H9 (cell line): ENCODE results near the gene NEDD9. TPM values are rescaled to one million over a fixed set of nuclear protein-coding genes. Genes with fewer than 3 reads are reported as not detected.

Source experiments
- DNase-seq: peaks from one replicate; pipeline ENCODE4 v3.0.0-alpha.2; 2017
- H2AFZ ChIP-seq: one replicate; pipeline ENCODE4 v1.6.1; 2013; ENCODE audit warnings: mild to moderate bottlenecking, low read length, control low read depth, moderate library complexity
- H2AK5ac ChIP-seq: 2 replicates; pipeline ENCODE4 v1.6.1; 2013; ENCODE audit warnings: low read length, control low read depth, mixed read lengths; ENCODE audit not compliant: insufficient read length
- H2BK120ac ChIP-seq: one replicate; pipeline ENCODE4 v1.6.1; 2013; ENCODE audit warnings: low read depth, mild to moderate bottlenecking, low read length, control low read depth, inconsistent platforms; ENCODE audit not compliant: poor library complexity, severe bottlenecking
- H2BK12ac ChIP-seq: 2 replicates; pipeline ENCODE4 v1.6.1; 2013; ENCODE audit warnings: low read length, control low read depth, mixed read lengths, low read depth; ENCODE audit not compliant: insufficient read length
- H2BK15ac ChIP-seq: 2 replicates; pipeline ENCODE4 v1.6.1; 2013; ENCODE audit warnings: low read depth, low read length, control low read depth
- H2BK20ac ChIP-seq: one replicate; pipeline ENCODE4 v1.6.1; 2013; ENCODE audit warnings: low read depth, mild to moderate bottlenecking, low read length, control low read depth, inconsistent platforms; ENCODE audit not compliant: poor library complexity, severe bottlenecking
- H2BK5ac ChIP-seq: 2 replicates; pipeline ENCODE4 v1.6.1; 2013; ENCODE audit warnings: low read length, control low read depth, mixed read lengths; ENCODE audit not compliant: insufficient read length
- H3K14ac ChIP-seq: 2 replicates; pipeline ENCODE4 v1.6.1; 2013; ENCODE audit warnings: low read length, control low read depth; ENCODE audit not compliant: insufficient read depth
- H3K18ac ChIP-seq: 2 replicates; pipeline ENCODE4 v1.6.1; 2013; ENCODE audit warnings: low read depth, mild to moderate bottlenecking, mixed read lengths, low read length, control low read depth; ENCODE audit not compliant: insufficient read length
- H3K23ac ChIP-seq: 2 replicates; pipeline ENCODE4 v1.6.1; 2013; ENCODE audit warnings: low read length, control low read depth, mixed read lengths, low read depth; ENCODE audit not compliant: insufficient read length
- H3K23me2 ChIP-seq: 2 replicates; pipeline ENCODE4 v1.6.1; 2013; ENCODE audit warnings: low read depth, mild to moderate bottlenecking, mixed read lengths, low read length, control low read depth; ENCODE audit not compliant: insufficient read length, poor library complexity, severe bottlenecking
- H3K27ac ChIP-seq: 2 replicates; pipeline ENCODE4 v1.5.1; 2013; ENCODE audit warnings: low read length, control low read depth, mixed read lengths, low read depth; ENCODE audit not compliant: insufficient read length
- H3K27me3 ChIP-seq: 2 replicates; pipeline ENCODE4 v1.6.1; 2013; ENCODE audit warnings: low read length, control low read depth, inconsistent platforms; ENCODE audit not compliant: insufficient read depth
- H3K4ac ChIP-seq: 2 replicates; pipeline ENCODE4 v1.6.1; 2013; ENCODE audit warnings: low read depth, mild to moderate bottlenecking, control low read depth, inconsistent platforms, low read length, moderate library complexity
- H3K4me1 ChIP-seq: 2 replicates; pipeline ENCODE4 v1.6.1; 2013; ENCODE audit warnings: low read length, control low read depth, inconsistent platforms; ENCODE audit not compliant: insufficient read depth
- H3K4me2 ChIP-seq: 2 replicates; pipeline ENCODE4 v1.6.1; 2013; ENCODE audit warnings: low read length, control low read depth, mixed read lengths; ENCODE audit not compliant: insufficient read length, insufficient read depth
- H3K56ac ChIP-seq: 2 replicates; pipeline ENCODE4 v1.6.1; 2013; ENCODE audit warnings: low read depth, mild to moderate bottlenecking, mixed read lengths, low read length, control low read depth; ENCODE audit not compliant: insufficient read length
- H3K79me1 ChIP-seq: 2 replicates; pipeline ENCODE4 v1.6.1; 2013; ENCODE audit warnings: low read depth, mild to moderate bottlenecking, moderate library complexity, low read length, control low read depth, inconsistent platforms; ENCODE audit not compliant: insufficient read depth, poor library complexity, severe bottlenecking
- H3K79me2 ChIP-seq: 2 replicates; pipeline ENCODE4 v1.6.1; 2013; ENCODE audit warnings: low read length, control low read depth, inconsistent platforms; ENCODE audit not compliant: insufficient read depth
- H3K9ac ChIP-seq: 2 replicates; pipeline ENCODE4 v1.6.1; 2013; ENCODE audit warnings: low read length, control low read depth, mixed read lengths; ENCODE audit not compliant: insufficient read length; ENCODE audit errors: extremely low read depth
- H3K9me3 ChIP-seq: one replicate; pipeline ENCODE4 v1.6.1; 2013; ENCODE audit warnings: low read depth, low read length, inconsistent platforms; ENCODE audit not compliant: control insufficient read depth
- H3T11ph ChIP-seq: one replicate; pipeline ENCODE4 v1.6.1; 2013; ENCODE audit warnings: mild to moderate bottlenecking, low read length, control low read depth, inconsistent platforms
- H4K20me1 ChIP-seq: one replicate; pipeline ENCODE4 v1.6.1; 2013; ENCODE audit not compliant: control insufficient read depth, insufficient read length, insufficient read depth
- H4K5ac ChIP-seq: 2 replicates; pipeline ENCODE4 v1.6.1; 2013; ENCODE audit warnings: low read depth, mild to moderate bottlenecking, mixed read lengths, low read length, control low read depth; ENCODE audit not compliant: insufficient read length
- H4K8ac ChIP-seq: replicated peaks from 2 replicates; pipeline ENCODE4 v1.6.1; 2013; ENCODE audit warnings: low read length, control low read depth, mixed read lengths, low read depth; ENCODE audit not compliant: insufficient read length
- H4K91ac ChIP-seq: 2 replicates; pipeline ENCODE4 v1.6.1; 2013; ENCODE audit warnings: low read depth, mild to moderate bottlenecking, moderate library complexity, mixed read lengths, low read length, control low read depth; ENCODE audit not compliant: insufficient read length
- H3K27ac Mint-ChIP-seq, 3 experiments: 2 replicates in 2 of 3; 3 replicates in 1 of 3; pipeline ENCODE4 v1.8.0; 2020 to 2021; ENCODE audit warnings: mixed read lengths in 3 of 3, mild to moderate bottlenecking in 1 of 3, moderate library complexity in 1 of 3
- H3K27me3 Mint-ChIP-seq: 2 replicates; pipeline ENCODE4 v1.8.0; 2021; ENCODE audit warnings: low read depth, mild to moderate bottlenecking, moderate library complexity, mixed read lengths
- H3K36me3 Mint-ChIP-seq, 3 experiments: 2 replicates in 2 of 3; 3 replicates in 1 of 3; pipeline ENCODE4 v1.8.0; 2020 to 2021; ENCODE audit warnings: low read depth in 3 of 3, mixed read lengths in 3 of 3; ENCODE audit not compliant: insufficient read depth in 1 of 3
- H3K4me1 Mint-ChIP-seq, 2 experiments: 2 replicates each; pipeline ENCODE4 v1.8.0; 2020; ENCODE audit warnings: mixed read lengths in 2 of 2
- H3K4me3 Mint-ChIP-seq, 2 experiments: 2 replicates in 1 of 2; 3 replicates in 1 of 2; pipeline ENCODE4 v1.8.0; 2020 to 2021; ENCODE audit warnings: mild to moderate bottlenecking in 2 of 2, mixed read lengths in 2 of 2, moderate library complexity in 1 of 2
- H3K9me3 Mint-ChIP-seq, 2 experiments: 2 replicates in 1 of 2; 3 replicates in 1 of 2; pipeline ENCODE4 v1.8.0; 2020; ENCODE audit warnings: mild to moderate bottlenecking in 2 of 2, mixed read lengths in 2 of 2, moderate library complexity in 1 of 2
- WGBS: extraction: QIAGEN DNeasy Blood & Tissue Kit; methylation state at CpG from one replicate; pipeline ENCODE4 v1.1.7; 2013; ENCODE audit warnings: missing lambda C conversion rate, low lambda C conversion rate, mixed read lengths; ENCODE audit not compliant: insufficient read length; ENCODE audit errors: extremely low coverage; 5-methylcytosine and 5-hydroxymethylcytosine counted together
- total RNA-seq: library from RNA; stranded (reverse); gene quantifications from 2 replicates; pipeline ENCODE4 v1.2.1, GENCODE V29; 2021
- TF ChIP-seq, protein P1 (sequence below): fragments of 200-600 bp; sonication (generic); conservative IDR thresholded peaks from 3 replicates; pipeline ENCODE4 v1.8.0; 2021; ENCODE audit warnings: antibody characterized with exemption, mild to moderate bottlenecking

Gene NEDD9
- total RNA-seq, 1 experiment from 2014 or later: 5.5 TPM

DNA sequence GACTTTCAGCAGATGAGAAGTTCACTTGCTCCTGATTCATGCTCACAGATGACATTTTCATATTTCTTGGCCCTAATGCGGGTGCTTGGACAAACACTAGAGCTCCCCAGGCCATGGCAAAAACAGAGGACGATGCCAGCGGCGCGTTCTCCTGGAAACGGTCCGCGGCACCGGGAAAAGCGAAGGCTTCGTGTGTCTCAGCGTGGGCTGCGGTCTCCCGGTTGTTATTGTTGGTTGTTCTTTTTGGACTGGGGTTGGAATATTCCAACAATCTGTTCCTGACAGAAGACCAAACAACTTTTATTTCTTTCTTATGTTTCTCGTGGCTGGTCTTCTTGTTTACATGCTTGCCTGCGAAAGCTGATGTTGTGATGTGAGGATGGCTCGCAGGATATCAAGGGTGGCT lies 46.8 kb upstream of the NEDD9 start:
- no peak overlapping the region for H2AFZ ChIP-seq

More for the DNA sequence above, 46.8 kb upstream of the NEDD9 start:
- Histone ChIP-seq H3K79me2 (no peaks in the 10 kb centered on the region), H2BK12ac (no peak overlapping the region), H2BK20ac (no peak overlapping the region), H2BK120ac (no peak overlapping the region), H4K5ac (no peak overlapping the region), H3K23me2 (no peaks in the 10 kb centered on the region), H3K9me3 (no peaks in the 10 kb centered on the region), H4K20me1 (no peaks in the 10 kb centered on the region), H4K91ac (no peak overlapping the region), H2AK5ac (no peak overlapping the region), H3K79me1 (no peaks in the 10 kb centered on the region), H3K4me2 (no peak overlapping the region), H3K27ac (no peak overlapping the region), H3K4me1 (peaks cover 14% of the 10 kb centered on the region; the same call in 1 of the 2 replicates), H2BK5ac (no peak overlapping the region), H4K8ac (no peak overlapping the region), H2BK15ac (no peak overlapping the region), H3T11ph (no peak overlapping the region), H3K23ac (no peak overlapping the region), H3K4ac (no peak overlapping the region), H3K14ac (no peak overlapping the region), H3K27me3 (no peaks in the 10 kb centered on the region), H3K9ac (no peak overlapping the region), H3K56ac (no peak overlapping the region), H3K18ac (peak overlapping the region; percentile 31)
- H3K4me1 Mint-ChIP-seq: peaks cover 29 to 30% of the 10 kb centered on the region in 2 experiments
- H3K9me3 Mint-ChIP-seq: no peaks in the 10 kb centered on the region
- no CpG with 5 or more reads among the region's 17 CpGs for WGBS
- H3K36me3 Mint-ChIP-seq: no peaks in the 10 kb centered on the region
- H3K4me3 Mint-ChIP-seq: no peak overlapping the region
- peaks cover 7% of the 10 kb centered on the region for H3K27me3 Mint-ChIP-seq
- peak overlapping the region in 1 of 3 experiments; percentile 59; a peak in 1 of 7 replicates for H3K27ac Mint-ChIP-seq
- no peak for DNase-seq
- TF ChIP-seq, protein P1, sequence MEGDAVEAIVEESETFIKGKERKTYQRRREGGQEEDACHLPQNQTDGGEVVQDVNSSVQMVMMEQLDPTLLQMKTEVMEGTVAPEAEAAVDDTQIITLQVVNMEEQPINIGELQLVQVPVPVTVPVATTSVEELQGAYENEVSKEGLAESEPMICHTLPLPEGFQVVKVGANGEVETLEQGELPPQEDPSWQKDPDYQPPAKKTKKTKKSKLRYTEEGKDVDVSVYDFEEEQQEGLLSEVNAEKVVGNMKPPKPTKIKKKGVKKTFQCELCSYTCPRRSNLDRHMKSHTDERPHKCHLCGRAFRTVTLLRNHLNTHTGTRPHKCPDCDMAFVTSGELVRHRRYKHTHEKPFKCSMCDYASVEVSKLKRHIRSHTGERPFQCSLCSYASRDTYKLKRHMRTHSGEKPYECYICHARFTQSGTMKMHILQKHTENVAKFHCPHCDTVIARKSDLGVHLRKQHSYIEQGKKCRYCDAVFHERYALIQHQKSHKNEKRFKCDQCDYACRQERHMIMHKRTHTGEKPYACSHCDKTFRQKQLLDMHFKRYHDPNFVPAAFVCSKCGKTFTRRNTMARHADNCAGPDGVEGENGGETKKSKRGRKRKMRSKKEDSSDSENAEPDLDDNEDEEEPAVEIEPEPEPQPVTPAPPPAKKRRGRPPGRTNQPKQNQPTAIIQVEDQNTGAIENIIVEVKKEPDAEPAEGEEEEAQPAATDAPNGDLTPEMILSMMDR: no peak
